NB4 (cell line): ENCODE results near the gene VDAC1.

Experiments used
- DNase-seq: peaks from one replicate; pipeline ENCODE4 v3.0.0; 2010; ENCODE audit warnings: low read depth
- H3K4me3 ChIP-seq: one replicate; pipeline ENCODE4 v1.5.1; 2011; ENCODE audit warnings: mild to moderate bottlenecking, low read depth, low read length, moderate library complexity
- MYC ChIP-seq: IDR thresholded peaks from 2 replicates; pipeline ENCODE4 v1.6.1; 2011; ENCODE audit warnings: low read depth, low read length
- POLR2A ChIP-seq: IDR thresholded peaks from 2 replicates; pipeline ENCODE4 v1.6.1; 2011; ENCODE audit warnings: mild to moderate bottlenecking; ENCODE audit not compliant: insufficient read length; ENCODE audit errors: extremely low read depth
- TF ChIP-seq, protein P1 (sequence below): IDR thresholded peaks from one replicate; pipeline ENCODE4 v1.5.1; 2012; ENCODE audit warnings: low read depth, low read length
- TF ChIP-seq, protein P2 (sequence below): IDR thresholded peaks from 2 replicates; pipeline ENCODE4 v1.6.1; 2011; ENCODE audit warnings: low read depth, low read length

VDAC1 gene

DNA sequence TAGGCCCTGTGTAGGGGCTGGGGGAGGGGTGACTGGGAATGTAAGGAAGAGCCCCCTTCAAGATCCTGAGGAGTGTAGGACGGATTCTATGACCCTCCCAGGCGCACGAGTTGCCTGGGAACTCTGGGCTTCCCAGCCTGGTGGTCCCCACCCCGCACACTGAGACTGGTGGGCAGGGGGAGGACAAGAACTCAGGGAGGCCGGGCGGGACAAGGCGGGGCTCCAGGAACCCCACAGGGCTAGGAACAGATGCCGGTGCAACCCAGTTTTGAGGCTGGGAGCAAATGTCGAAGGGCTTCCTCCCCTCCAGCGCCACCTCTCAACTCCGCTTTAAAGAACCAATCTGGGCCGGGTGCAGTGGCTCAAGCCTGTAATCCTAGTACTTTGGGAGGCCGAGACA, 1.3 kb upstream of the VDAC1 start:
- TF ChIP-seq, protein P1, sequence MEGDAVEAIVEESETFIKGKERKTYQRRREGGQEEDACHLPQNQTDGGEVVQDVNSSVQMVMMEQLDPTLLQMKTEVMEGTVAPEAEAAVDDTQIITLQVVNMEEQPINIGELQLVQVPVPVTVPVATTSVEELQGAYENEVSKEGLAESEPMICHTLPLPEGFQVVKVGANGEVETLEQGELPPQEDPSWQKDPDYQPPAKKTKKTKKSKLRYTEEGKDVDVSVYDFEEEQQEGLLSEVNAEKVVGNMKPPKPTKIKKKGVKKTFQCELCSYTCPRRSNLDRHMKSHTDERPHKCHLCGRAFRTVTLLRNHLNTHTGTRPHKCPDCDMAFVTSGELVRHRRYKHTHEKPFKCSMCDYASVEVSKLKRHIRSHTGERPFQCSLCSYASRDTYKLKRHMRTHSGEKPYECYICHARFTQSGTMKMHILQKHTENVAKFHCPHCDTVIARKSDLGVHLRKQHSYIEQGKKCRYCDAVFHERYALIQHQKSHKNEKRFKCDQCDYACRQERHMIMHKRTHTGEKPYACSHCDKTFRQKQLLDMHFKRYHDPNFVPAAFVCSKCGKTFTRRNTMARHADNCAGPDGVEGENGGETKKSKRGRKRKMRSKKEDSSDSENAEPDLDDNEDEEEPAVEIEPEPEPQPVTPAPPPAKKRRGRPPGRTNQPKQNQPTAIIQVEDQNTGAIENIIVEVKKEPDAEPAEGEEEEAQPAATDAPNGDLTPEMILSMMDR, result no peak
- no peak for TF ChIP-seq MYC
- TF ChIP-seq, protein P2, sequence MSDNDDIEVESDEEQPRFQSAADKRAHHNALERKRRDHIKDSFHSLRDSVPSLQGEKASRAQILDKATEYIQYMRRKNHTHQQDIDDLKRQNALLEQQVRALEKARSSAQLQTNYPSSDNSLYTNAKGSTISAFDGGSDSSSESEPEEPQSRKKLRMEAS, result no peak
- no peak for TF ChIP-seq POLR2A
- H3K4me3 ChIP-seq, result peak overlapping the region; percentile 82
- no peak for DNase-seq

DNA sequence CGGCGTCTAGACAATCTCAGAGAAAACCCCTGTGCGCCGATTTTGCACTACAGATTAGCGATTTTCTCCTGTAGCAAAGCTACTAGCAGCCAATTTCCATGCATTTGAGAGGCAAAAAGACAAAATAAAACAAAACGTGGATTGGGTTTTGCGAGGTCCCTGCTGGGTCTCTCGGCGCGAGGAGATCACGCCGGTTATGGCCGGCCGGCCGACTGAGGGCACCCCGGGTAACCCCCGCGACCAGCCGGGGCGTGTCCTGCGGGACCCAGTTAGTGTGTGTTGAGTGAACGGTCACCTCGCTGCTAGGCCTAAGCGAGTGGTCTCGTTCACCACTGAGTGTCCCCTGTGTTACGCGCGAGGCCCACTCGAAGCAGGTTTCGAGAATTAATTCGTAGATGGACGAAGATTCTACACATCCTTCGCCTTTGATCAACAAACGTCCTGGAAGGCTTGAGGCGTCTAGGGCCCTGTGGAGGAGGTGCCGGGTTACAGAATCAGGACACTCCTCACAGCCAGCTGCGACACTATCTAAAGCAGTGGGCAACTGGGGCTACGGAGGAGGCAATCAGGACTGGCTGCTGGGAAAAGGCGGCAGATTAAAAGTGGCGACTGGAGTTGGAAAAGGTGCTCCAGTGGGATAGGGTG, 764 bp upstream of the VDAC1 start:
- DNase-seq, result peak; percentile 59
- peak overlapping the region; percentile 82 for H3K4me3 ChIP-seq
- TF ChIP-seq, protein P2, result peak; percentile 52
- TF ChIP-seq, protein P1, result no peak
- TF ChIP-seq POLR2A, result peak; percentile 49
- TF ChIP-seq MYC, result peak; percentile 2

DNA sequence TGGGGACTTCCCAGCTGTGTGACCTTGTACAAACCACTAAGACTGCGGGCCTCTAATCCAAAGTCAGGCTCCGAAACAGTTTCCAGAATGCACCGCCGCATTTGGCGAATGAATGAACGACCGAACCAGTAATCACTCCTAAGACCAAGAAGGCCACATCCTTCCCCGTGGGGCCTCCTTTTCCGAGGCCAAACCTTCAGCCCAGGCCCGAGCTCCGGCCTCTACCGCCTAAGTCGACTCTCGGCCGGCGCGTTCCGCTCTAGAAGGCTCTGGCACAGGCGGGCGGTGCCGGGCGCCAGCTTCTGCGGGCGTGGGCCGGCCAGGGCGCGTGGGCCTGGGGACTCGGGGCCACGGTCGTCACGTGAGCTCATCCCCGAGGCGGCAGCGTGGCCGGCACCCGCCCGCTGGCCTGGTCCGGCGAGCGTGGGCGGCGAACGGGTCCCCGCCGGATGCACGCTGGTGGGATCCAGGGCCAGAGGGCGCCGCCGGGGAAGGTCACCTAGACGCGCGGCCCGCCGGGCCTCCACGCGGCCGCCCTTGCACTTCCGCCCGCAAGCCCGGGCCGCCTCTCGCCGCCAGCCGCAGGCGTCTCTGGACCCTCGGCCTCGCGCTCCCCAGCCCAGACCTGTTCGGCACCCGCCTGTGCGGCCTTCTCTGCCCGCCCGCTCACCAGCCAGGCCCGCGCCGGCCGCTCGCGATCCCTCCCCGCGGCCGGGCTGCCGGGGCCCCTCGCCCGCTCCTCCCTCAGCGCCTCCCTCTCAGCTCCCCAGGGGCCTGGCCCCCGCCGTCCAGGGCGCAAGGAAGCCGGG, 754 bp downstream of the VDAC1 start:
- peak overlapping the region; percentile 97 for H3K4me3 ChIP-seq
- DNase-seq, result peak; percentile 60
- TF ChIP-seq, protein P2, result peak; percentile 66
- TF ChIP-seq MYC, result peak; percentile 77
- TF ChIP-seq, protein P1, result no peak
- no peak for TF ChIP-seq POLR2A

DNA sequence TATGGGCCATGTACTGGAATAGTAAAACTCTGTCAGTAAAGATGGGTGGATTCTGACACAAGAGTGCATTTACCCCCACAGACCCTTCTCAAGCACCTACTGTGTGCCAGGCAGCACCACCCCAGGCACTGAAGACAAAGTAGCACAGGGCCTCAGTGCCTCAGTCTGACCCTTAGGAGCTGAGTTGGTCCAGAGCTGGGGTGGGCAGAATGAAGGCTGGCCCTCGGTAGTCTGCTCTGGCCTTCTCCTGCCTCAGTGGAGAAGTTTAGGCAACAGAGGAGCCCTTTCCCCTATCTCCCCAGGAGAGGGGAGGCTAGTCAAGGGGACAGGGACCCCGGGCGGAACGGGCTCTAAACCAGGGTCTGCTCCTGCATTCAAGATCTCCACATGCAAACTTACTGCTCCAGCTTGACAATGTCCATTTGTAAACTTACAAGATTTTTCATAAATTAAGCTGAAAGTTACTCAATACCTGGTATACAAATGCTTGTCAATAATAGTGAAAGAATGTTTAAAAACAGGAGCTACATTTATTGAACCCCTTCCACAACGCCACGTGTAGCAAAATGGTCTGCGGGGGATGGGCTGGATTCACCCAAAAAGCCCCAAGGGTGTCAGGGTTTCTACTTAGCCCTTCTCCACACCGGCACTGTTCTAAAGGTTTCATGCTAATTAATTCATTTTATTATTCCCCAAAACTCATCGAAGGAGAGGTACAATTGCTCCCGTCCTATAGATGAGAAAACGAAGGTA, 1.5 kb downstream of the VDAC1 start:
- peak overlapping the region; percentile 97 for H3K4me3 ChIP-seq
- TF ChIP-seq, protein P2, result peak; percentile 71
- TF ChIP-seq POLR2A (no peak), MYC (0 out of 2 replicates have a peak, but pooled peaks have one; percentile 58)
- TF ChIP-seq, protein P1, result no peak
- DNase-seq, result peak; percentile 48

DNA sequence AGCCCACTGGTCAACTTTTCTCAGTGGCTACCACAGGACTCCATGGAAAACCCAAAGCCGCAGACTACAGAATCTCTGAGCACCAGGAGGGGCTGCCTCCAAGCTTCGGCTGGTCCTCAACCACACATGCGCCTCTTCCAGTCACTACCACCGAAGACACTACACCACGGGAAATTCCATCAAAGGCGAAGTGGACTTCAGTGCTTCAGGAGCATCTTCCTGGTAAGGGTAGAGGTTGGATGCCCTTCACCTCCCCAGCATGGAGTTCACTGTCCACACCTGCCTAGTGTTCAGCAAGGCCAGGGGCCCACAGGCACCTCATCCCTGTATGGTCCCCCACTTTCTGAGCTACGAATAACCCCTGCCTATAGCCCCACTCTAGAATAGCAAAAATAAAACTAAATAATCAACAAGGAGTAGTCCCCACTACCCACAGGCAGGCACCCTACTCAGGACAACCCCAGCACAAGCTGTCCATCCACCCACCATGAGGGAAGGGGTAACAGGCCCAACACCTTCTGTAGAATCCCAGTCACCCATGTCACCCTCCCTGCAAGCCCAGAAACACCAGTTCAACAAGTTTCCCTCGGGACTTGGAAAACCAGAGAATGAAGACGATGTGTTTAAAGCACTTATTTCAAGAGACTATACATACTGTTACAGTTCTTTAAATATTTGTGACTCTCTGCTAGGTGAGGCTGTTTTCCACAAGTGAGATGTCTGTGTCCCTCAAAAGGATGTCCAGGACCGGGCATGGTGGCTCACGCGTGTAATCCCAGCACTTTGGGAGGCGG, 2.6 kb downstream of the VDAC1 start:
- H3K4me3 ChIP-seq, result peak overlapping the region; percentile 97
- TF ChIP-seq POLR2A (no peak), MYC (no peak)
- TF ChIP-seq, protein P1, result no peak
- TF ChIP-seq, protein P2, result no peak
- no peak for DNase-seq
